Liver (tissue), 9 donors: ENCODE data around the gene HAUS8. TPM values are rescaled to one million over a fixed set of nuclear protein-coding genes. Genes with fewer than 3 reads are reported as not detected.

ENCODE experiments used
- DNase-seq: peaks from one replicate; pipeline ENCODE4 v3.0.0-alpha.2; 2017; ENCODE audit warnings: low spot score
- H3K27ac ChIP-seq, 2 donors: one replicate each; pipeline ENCODE4 v1.7.0; 2013; ENCODE audit warnings: inconsistent platforms in 2 of 2, low read length in 2 of 2, control low read depth in 1 of 2, low read depth in 1 of 2, mild to moderate bottlenecking in 1 of 2
- H3K27me3 ChIP-seq, 4 donors: one replicate each; pipeline versions ENCODE4 v1.6.1 to v1.7.0; 2013; ENCODE audit warnings: low read length in 3 of 4, inconsistent platforms in 1 of 4, mild to moderate bottlenecking in 1 of 4, moderate library complexity in 1 of 4; ENCODE audit not compliant: control insufficient read depth in 4 of 4, insufficient read depth in 4 of 4
- H3K36me3 ChIP-seq, 4 donors: one replicate each; pipeline versions ENCODE4 v1.6.1 to v1.7.0; 2013; ENCODE audit warnings: low read length in 3 of 4, mild to moderate bottlenecking in 3 of 4, low read depth in 1 of 4, moderate library complexity in 1 of 4; ENCODE audit not compliant: control insufficient read depth in 4 of 4, insufficient read depth in 3 of 4
- H3K4me1 ChIP-seq, 4 donors: one replicate each; pipeline versions ENCODE4 v1.6.1 to v1.7.0; 2013; ENCODE audit warnings: low read length in 3 of 4, mild to moderate bottlenecking in 3 of 4, moderate library complexity in 1 of 4; ENCODE audit not compliant: control insufficient read depth in 4 of 4, insufficient read depth in 4 of 4
- H3K4me3 ChIP-seq, 3 donors: one replicate each; pipeline versions ENCODE4 v1.6.1 to v1.7.0; 2013; ENCODE audit warnings: low read length in 3 of 3, control low read depth in 1 of 3, low read depth in 1 of 3, mild to moderate bottlenecking in 1 of 3
- H3K9ac ChIP-seq, 2 donors: one replicate each; pipeline ENCODE4 v1.7.0; 2013; ENCODE audit warnings: low read length in 2 of 2, mild to moderate bottlenecking in 2 of 2, moderate library complexity in 2 of 2, control low read depth in 1 of 2, low read depth in 1 of 2
- H3K9me3 ChIP-seq, 4 donors: one replicate each; pipeline versions ENCODE4 v1.6.1 to v1.7.0; 2013; ENCODE audit warnings: low read length in 3 of 4; ENCODE audit not compliant: control insufficient read depth in 4 of 4
- EGR1 ChIP-seq, 2 donors: IDR thresholded peaks; 2 replicates each; pipeline ENCODE4 v1.6.1; 2016 to 2018; ENCODE audit warnings: antibody characterized with exemption in 2 of 2, low read depth in 2 of 2
- FOXA1 ChIP-seq: IDR thresholded peaks from 2 replicates; pipeline ENCODE4 v1.6.1; 2016; ENCODE audit warnings: antibody characterized with exemption
- FOXA2 ChIP-seq: IDR thresholded peaks from 2 replicates; pipeline ENCODE4 v1.6.1; 2016; ENCODE audit warnings: antibody characterized with exemption
- GABPA ChIP-seq, 2 donors: IDR thresholded peaks in 1 of 2; conservative IDR thresholded peaks in 1 of 2; 2 replicates each; pipeline ENCODE4 v1.6.1; 2016; ENCODE audit warnings: antibody characterized with exemption in 2 of 2, mild to moderate bottlenecking in 1 of 2, moderate library complexity in 1 of 2
- HNF4A ChIP-seq, 2 donors: conservative IDR thresholded peaks; 2 replicates each; pipeline ENCODE4 v1.6.1; 2016; ENCODE audit warnings: antibody characterized with exemption in 2 of 2, mild to moderate bottlenecking in 2 of 2
- HNF4G ChIP-seq: IDR thresholded peaks from 2 replicates; pipeline ENCODE4 v1.6.1; 2016; ENCODE audit warnings: antibody characterized with exemption
- JUND ChIP-seq, 2 donors: IDR thresholded peaks; 2 replicates each; pipeline ENCODE4 v1.6.1; 2016; ENCODE audit warnings: antibody characterized with exemption in 2 of 2
- NR2F2 ChIP-seq: IDR thresholded peaks from 2 replicates; pipeline ENCODE4 v1.6.1; 2016; ENCODE audit warnings: antibody characterized with exemption
- RAD21 ChIP-seq, 2 donors: IDR thresholded peaks; 2 replicates each; pipeline ENCODE4 v1.6.1; 2016; ENCODE audit warnings: antibody characterized with exemption in 2 of 2, mild to moderate bottlenecking in 2 of 2
- RXRA ChIP-seq, 2 donors: IDR thresholded peaks; 2 replicates each; pipeline ENCODE4 v1.6.1; 2017 to 2018; ENCODE audit warnings: antibody characterized with exemption in 2 of 2, mild to moderate bottlenecking in 1 of 2
- SP1 ChIP-seq: IDR thresholded peaks from 2 replicates; pipeline ENCODE4 v1.6.1; 2018; ENCODE audit warnings: antibody characterized with exemption, mild to moderate bottlenecking
- TAF1 ChIP-seq: conservative IDR thresholded peaks from 2 replicates; pipeline ENCODE4 v1.6.1; 2016; ENCODE audit warnings: antibody characterized with exemption, mild to moderate bottlenecking
- YY1 ChIP-seq: IDR thresholded peaks from 2 replicates; pipeline ENCODE4 v1.6.1; 2016; ENCODE audit warnings: antibody characterized with exemption, mild to moderate bottlenecking
- WGBS: extraction: QIAGEN DNeasy Blood & Tissue Kit; methylation state at CpG from one replicate; pipeline ENCODE4 v1.1.7; 2013; 5-methylcytosine and 5-hydroxymethylcytosine counted together
- polyA plus RNA-seq, 2 donors: library from polyadenylated mRNA; stranded (reverse) in 1 of 2; unstranded in 1 of 2; fragments of 200-250 nt in 1 of 2; fragments of >200 nt in 1 of 2; fragmentation: Nextera tagmentation in 1 of 2; extraction: Ambion mirVana in 1 of 2; gene quantifications; one replicate each; pipeline versions ENCODE4 v1.2.1 to v1.2.3, GENCODE V29; 2013 to 2015
- total RNA-seq, 2 donors: library from RNA; depleted of rRNA; stranded (reverse); fragments of >200 nt; gene quantifications; one replicate each; pipeline ENCODE4 v1.2.3, GENCODE V29; 2014
- TF ChIP-seq, protein P1 (sequence below): fragments of 150-350 bp; IDR thresholded peaks from 2 replicates; pipeline ENCODE4 v1.5.1; 2017; ENCODE audit warnings: improper control_type of control experiment, low read depth, low read length; ENCODE audit not compliant: missing input control
- TF ChIP-seq, protein P2 (sequence below): IDR thresholded peaks from 2 replicates; pipeline ENCODE4 v1.6.1; 2016; ENCODE audit warnings: antibody characterized with exemption
- TF ChIP-seq, protein P3 (sequence below): IDR thresholded peaks from 2 replicates; pipeline ENCODE4 v1.6.1; 2016; ENCODE audit warnings: antibody characterized with exemption
- TF ChIP-seq, protein P4 (sequence below): IDR thresholded peaks from 2 replicates; pipeline ENCODE4 v1.6.1; 2016; ENCODE audit warnings: antibody characterized with exemption
- TF ChIP-seq, protein P5 (sequence below): IDR thresholded peaks from 2 replicates; pipeline ENCODE4 v1.6.1; 2016; ENCODE audit warnings: antibody characterized with exemption, mild to moderate bottlenecking
- donor health status: healthy.
- donor health status: healthy.
- donor health status: healthy.
- donor health status: healthy.
- donor health status: healthy.

Gene HAUS8
- total and polyA plus RNA-seq, 4 donors = 3.3 to 5.7 (median 3.8) TPM

DNA sequence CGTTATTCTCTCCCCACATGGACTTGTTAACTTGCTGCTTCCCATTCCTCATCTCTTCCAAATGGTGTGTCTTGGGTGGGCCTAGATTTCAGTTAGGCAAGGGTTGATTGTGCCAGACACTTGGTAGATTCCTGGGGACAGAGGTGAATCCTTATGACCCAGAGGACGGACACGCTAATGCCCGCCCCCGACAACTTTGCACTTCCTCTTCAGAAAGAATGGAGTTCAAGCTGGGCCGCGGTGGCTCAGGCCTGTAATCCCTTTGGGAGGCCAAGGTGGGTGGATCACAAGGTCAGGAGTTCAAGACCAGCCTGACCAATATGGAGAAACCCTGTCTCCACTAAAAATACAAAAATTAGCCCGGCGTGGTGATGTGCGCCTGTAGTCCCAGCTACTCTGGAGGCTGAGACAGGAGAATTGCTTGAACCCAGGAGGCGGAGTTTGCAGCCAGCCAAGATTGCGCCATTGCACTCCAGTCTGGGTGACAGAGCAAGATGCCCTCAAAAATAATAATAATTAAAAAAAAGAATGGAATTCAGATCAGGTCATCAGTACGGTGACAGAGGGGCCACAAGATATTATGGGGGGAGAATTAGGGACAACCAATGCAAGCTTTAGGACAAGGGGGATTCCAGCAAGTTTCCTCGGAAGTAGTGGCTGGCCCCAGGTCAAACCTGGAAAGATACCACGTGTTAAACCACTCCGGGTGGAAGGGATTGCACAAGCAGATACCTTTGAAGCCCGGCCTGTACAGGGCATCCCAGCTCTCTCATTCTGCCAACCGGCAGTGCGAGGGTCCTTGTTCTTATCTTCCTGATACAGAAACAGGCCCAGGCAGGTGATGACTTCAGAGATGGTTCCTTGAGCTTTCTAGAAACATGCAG, 3.0 kb upstream of the HAUS8 start:
- Histone ChIP-seq H3K9ac (no peak overlapping the region), H3K4me1 (peaks cover 4 to 43% (median 31%) of the 10 kb centered on the region in 4 donors), H3K4me3 (no peak overlapping the region), H3K27me3 (no peaks in the 10 kb centered on the region), H3K9me3 (no peaks in the 10 kb centered on the region), H3K36me3 (no peaks in the 10 kb centered on the region), H3K27ac (no peak overlapping the region)
- TF ChIP-seq HNF4G (no peak), FOXA2 (no peak), FOXA1 (no peak), YY1 (peak; percentile 16), JUND (IDR thresholded peaks at IDR 0.05) (no peak), TAF1 (no peak), HNF4A (conservative IDR thresholded peaks at IDR 0.05) (peak; percentile 34 to 42), RXRA (IDR thresholded peaks at IDR 0.05) (peak; percentile 40 to 66), SP1 (peak; percentile 16), NR2F2 (no peak), RAD21 (IDR thresholded peaks at IDR 0.05) (peak in 1 of 2 donors; percentile 49), EGR1 (IDR thresholded peaks at IDR 0.05; ENCODE audit: low read depth in 2 of 2) (no peak), GABPA (IDR thresholded peaks at IDR 0.05 in 1 of 2, conservative IDR thresholded peaks at IDR 0.05 in 1 of 2) (no peak)
- TF ChIP-seq, protein P1, sequence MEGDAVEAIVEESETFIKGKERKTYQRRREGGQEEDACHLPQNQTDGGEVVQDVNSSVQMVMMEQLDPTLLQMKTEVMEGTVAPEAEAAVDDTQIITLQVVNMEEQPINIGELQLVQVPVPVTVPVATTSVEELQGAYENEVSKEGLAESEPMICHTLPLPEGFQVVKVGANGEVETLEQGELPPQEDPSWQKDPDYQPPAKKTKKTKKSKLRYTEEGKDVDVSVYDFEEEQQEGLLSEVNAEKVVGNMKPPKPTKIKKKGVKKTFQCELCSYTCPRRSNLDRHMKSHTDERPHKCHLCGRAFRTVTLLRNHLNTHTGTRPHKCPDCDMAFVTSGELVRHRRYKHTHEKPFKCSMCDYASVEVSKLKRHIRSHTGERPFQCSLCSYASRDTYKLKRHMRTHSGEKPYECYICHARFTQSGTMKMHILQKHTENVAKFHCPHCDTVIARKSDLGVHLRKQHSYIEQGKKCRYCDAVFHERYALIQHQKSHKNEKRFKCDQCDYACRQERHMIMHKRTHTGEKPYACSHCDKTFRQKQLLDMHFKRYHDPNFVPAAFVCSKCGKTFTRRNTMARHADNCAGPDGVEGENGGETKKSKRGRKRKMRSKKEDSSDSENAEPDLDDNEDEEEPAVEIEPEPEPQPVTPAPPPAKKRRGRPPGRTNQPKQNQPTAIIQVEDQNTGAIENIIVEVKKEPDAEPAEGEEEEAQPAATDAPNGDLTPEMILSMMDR = no peak
- TF ChIP-seq, protein P2, sequence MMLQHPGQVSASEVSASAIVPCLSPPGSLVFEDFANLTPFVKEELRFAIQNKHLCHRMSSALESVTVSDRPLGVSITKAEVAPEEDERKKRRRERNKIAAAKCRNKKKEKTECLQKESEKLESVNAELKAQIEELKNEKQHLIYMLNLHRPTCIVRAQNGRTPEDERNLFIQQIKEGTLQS = no peak
- TF ChIP-seq, protein P3, sequence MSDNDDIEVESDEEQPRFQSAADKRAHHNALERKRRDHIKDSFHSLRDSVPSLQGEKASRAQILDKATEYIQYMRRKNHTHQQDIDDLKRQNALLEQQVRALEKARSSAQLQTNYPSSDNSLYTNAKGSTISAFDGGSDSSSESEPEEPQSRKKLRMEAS = peak; percentile 54
- TF ChIP-seq, protein P4, sequence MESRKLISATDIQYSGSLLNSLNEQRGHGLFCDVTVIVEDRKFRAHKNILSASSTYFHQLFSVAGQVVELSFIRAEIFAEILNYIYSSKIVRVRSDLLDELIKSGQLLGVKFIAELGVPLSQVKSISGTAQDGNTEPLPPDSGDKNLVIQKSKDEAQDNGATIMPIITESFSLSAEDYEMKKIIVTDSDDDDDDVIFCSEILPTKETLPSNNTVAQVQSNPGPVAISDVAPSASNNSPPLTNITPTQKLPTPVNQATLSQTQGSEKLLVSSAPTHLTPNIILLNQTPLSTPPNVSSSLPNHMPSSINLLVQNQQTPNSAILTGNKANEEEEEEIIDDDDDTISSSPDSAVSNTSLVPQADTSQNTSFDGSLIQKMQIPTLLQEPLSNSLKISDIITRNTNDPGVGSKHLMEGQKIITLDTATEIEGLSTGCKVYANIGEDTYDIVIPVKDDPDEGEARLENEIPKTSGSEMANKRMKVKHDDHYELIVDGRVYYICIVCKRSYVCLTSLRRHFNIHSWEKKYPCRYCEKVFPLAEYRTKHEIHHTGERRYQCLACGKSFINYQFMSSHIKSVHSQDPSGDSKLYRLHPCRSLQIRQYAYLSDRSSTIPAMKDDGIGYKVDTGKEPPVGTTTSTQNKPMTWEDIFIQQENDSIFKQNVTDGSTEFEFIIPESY = no peak
- TF ChIP-seq, protein P5, sequence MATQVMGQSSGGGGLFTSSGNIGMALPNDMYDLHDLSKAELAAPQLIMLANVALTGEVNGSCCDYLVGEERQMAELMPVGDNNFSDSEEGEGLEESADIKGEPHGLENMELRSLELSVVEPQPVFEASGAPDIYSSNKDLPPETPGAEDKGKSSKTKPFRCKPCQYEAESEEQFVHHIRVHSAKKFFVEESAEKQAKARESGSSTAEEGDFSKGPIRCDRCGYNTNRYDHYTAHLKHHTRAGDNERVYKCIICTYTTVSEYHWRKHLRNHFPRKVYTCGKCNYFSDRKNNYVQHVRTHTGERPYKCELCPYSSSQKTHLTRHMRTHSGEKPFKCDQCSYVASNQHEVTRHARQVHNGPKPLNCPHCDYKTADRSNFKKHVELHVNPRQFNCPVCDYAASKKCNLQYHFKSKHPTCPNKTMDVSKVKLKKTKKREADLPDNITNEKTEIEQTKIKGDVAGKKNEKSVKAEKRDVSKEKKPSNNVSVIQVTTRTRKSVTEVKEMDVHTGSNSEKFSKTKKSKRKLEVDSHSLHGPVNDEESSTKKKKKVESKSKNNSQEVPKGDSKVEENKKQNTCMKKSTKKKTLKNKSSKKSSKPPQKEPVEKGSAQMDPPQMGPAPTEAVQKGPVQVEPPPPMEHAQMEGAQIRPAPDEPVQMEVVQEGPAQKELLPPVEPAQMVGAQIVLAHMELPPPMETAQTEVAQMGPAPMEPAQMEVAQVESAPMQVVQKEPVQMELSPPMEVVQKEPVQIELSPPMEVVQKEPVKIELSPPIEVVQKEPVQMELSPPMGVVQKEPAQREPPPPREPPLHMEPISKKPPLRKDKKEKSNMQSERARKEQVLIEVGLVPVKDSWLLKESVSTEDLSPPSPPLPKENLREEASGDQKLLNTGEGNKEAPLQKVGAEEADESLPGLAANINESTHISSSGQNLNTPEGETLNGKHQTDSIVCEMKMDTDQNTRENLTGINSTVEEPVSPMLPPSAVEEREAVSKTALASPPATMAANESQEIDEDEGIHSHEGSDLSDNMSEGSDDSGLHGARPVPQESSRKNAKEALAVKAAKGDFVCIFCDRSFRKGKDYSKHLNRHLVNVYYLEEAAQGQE = no peak
- 67% methylated on average over 19 of the region's 19 CpGs for WGBS
- no peak for DNase-seq
